Fibroblast of pulmonary artery (primary cell): Measurements from ENCODE around the gene MS4A10.
"Not testable (repeated sequence)": the region's sequence is repeated elsewhere in the genome, so short reads cannot be mapped to it uniquely, and the experiment has no call there.

ENCODE experiments used
- DNase-seq: peaks from one replicate; pipeline ENCODE4 v3.0.0-alpha.2; 2010; ENCODE audit warnings: low read depth
- H3K4me3 ChIP-seq: replicated peaks from 2 replicates; pipeline ENCODE4 v1.5.1; 2011; ENCODE audit warnings: low read depth, mild to moderate bottlenecking, control low read depth, low read length, moderate library complexity
- CTCF ChIP-seq: IDR thresholded peaks from 2 replicates; pipeline ENCODE4 v1.5.1; 2011; ENCODE audit warnings: mild to moderate bottlenecking, control low read depth, low read length, inconsistent platforms; ENCODE audit errors: missing control alignments

Gene MS4A10

GRCh38 chr11:60810151-60810550, 25.0 kb downstream of the MS4A10 start:
- TF ChIP-seq CTCF: no peak

DNA sequence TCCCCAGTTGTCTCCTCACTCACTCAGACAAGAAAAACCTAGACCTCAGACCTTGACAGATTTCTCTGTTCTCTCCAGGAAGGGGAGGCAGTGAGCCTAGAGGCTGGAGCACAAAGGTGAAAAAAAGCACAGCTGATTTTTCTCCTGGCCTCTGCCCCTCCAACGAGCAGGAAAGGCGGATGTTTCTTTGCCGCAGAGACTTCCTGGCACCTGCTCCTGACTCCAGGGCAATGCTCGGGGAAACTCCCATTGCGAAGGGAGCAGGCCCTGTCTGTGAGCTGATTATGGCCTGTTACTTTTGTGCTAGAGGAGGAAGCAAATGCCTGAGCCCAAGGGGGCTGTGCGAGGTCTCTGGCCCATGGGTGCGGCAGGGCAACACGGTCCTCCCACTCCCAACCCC, 25.4 kb downstream of the MS4A10 start:
- H3K4me3 ChIP-seq: no peak overlapping the region
- no peak for TF ChIP-seq CTCF
- DNase-seq: no peak

More at GRCh38 chr11:60810151-60810550, 25.0 kb downstream of the MS4A10 start:
- no peak for DNase-seq
- H3K4me3 ChIP-seq: no peak overlapping the region

- H3K4me3 ChIP-seq: no peak overlapping the region
- TF ChIP-seq CTCF: no peak
- DNase-seq: no peak
These were observed 28.2 kb downstream of the MS4A10 start for GRCh38 chr11:60813324-60813723.

DNA sequence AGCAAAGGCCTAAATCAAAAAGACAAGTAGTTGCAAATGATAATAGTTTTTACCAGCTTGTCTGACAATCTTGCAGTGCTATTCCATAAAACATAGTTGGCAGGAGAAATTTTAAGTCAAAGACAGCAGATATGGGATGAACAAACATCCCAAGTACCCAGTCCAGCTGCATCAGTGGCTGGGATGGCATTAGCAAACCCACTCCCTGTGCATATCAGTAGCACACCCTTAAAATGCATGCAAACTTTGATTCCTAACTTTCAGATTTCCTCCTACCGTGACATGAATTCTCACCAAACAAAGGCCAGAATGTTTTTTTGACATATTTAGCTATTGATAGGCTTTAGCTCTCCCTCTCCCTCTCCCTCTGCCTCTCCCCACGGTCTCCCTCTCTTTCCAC, 29.0 kb downstream of the MS4A10 start:
- DNase-seq: no peak
- no peak for TF ChIP-seq CTCF
- no peak overlapping the region for H3K4me3 ChIP-seq

DNA sequence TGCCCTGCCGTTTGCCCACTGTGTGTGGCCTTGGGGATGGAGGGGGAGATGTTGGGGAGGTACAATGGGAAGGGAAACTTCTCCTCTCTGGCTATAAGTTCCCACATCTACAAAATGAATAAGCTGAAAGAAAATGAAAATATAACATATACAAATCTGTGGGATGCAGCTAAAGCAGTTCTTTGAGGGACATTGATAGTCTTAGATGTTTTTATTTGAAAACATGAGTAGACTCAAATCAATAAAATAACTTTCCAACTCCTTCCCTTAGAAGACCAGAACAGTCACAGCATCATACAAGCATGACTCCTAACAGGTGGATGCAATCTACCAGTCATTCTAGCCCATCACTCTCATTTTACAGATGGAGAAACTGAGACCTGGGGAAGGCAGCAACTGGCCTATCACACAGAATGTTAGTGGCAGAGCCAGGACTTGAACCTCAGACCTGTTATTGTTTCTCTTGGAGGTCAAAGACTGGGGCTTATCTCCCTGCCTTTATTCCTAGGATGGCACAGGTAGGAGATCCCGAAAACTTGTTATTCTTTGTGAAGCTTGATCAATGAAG, 31.5 kb downstream of the MS4A10 start:
- no peak overlapping the region for H3K4me3 ChIP-seq
- no peak for DNase-seq
- TF ChIP-seq CTCF: no peak

DNA sequence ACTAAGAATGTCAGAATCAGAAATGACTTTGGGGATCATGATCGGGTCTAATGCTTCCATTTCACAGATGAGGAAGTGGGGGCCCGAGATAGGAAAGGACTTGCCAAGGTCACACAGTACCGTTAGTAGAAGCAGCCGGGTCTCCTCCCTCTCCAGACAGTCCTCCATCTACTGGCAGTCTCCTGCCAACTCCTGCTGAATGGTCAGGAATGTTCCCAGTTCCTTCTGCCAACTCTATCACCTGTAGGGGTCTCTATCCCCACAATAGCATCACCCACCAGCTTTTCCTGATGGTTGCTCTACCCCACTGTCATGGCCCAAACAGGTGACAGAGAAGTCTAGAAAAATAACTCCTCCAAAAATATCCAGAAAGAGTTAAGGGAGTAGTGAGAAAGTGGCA, 32.9 kb downstream of the MS4A10 start:
- TF ChIP-seq CTCF: no peak
- DNase-seq: no peak
- H3K4me3 ChIP-seq: no peak overlapping the region

DNA sequence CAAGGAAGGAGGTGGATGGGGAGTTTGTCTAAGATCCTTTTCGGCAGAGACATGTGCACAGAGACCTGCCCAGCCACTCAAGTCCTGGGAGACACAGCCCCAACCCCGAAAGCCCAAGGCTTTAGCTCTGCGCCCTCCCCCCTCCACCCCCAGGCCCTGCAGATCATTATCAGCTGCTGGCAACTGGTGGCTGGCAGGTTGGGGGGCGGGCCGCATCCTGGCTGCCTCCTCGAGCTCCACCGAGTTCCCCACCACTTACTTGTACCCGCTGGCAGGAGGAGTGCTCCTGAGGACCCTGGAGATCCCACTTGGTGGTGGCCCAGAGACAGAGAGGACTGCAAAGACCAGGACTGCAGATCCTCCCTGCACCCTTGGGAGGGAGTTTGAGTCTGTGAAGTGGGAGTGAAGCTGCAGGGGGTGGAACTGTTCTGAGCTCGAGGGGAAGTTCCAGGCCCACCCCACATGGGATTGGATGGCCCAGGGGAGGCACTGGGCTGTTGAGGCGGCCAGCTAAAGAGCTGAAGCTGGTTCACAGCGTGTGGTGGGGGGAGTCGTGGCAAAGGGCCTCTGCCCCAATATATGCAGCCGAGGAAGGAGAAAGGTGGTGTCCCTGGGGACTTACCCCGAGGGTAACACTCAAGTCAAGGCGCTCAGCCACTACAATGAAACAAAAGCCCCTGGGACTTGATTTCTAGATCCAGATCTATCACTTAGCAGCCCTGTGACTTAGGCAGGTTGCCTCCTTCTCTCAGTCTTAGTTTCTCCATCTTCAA, 36.9 kb downstream of the MS4A10 start:
- no peak for DNase-seq
- TF ChIP-seq CTCF: no peak

DNA sequence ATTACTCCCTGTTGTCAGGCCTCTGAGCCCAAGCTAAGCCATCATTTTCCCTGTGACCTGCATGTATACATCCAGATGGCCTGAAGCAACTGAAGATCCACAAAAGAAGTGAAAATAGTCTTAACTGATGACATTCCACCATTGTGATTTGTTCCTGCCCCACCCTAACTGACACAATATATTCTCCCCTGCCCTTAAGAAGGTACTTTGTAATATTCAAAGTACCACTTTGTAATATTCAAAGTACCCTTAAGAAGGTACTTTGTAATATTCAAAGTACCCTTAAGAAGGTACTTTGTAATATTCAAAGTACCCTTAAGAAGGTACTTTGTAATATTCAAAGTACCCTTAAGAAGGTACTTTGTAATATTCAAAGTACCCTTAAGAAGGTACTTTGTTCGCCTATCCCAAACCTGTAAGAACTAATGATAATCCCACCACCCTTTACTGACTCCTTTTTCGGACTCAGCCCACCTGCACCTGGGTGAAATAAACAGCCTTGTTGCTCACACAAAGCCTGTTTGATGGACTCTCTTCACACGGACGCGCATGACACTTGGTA, 38.7 kb downstream of the MS4A10 start:
- not testable (repeated sequence) for DNase-seq, H3K4me3 ChIP-seq

More for the DNA sequence above, 36.9 kb downstream of the MS4A10 start:
- H3K4me3 ChIP-seq: no peak overlapping the region
